K562 (cell line): ENCODE data around the gene SENP3. TPM values are rescaled to one million over a fixed set of nuclear protein-coding genes. Genes with fewer than 3 reads are reported as not detected.
A peak's percentile ranks its signal among the peaks of the same experiment; 100 is the strongest.

ENCODE experiments used
- ARHGAP35 ChIP-seq: fragments of 450-650 bp; IDR thresholded peaks from 2 replicates; pipeline ENCODE4 v1.6.1; 2018; ENCODE audit not compliant: partially characterized antibody
- CAMTA2 ChIP-seq: fragments of 250-450 bp; sonication (Bioruptor Pico); conservative IDR thresholded peaks from 2 replicates; pipeline ENCODE4 v1.5.1; 2022
- CCNT2 ChIP-seq: IDR thresholded peaks from 2 replicates; pipeline ENCODE4 v1.6.1; 2011; ENCODE audit warnings: borderline replicate concordance, low read depth, mild to moderate bottlenecking, moderate library complexity, mixed read lengths, low read length; ENCODE audit not compliant: insufficient read length; ENCODE audit errors: extremely low read depth
- CTBP1 ChIP-seq: fragments of 450-650 bp; IDR thresholded peaks from 2 replicates; pipeline ENCODE4 v1.6.1; 2016; ENCODE audit warnings: borderline replicate concordance
- ELF1 ChIP-seq: fragments of 200-800 bp; sonication (Bioruptor generic); IDR thresholded peaks from 2 replicates; pipeline ENCODE4 v1.6.1; 2016; ENCODE audit warnings: missing genetic modification characterization, missing compliant biosample characterization
- FOXK2 ChIP-seq, 2 experiments: fragments of 450-650 bp; IDR thresholded peaks in 1 of 2; conservative IDR thresholded peaks in 1 of 2; 2 replicates each; pipeline ENCODE4 v1.6.1; 2016; ENCODE audit warnings: low read depth in 2 of 2, mild to moderate bottlenecking in 1 of 2
- FOXM1 ChIP-seq, 2 experiments: fragments of 450-650 bp in 1 of 2; sonication (generic) in 1 of 2; formaldehyde crosslinking in 1 of 2; IDR thresholded peaks; 2 replicates each; pipeline versions ENCODE4 v1.6.1 to v1.9.0; 2017 to 2022; ENCODE audit warnings: low read depth in 2 of 2, mild to moderate bottlenecking in 2 of 2, missing genetic modification reagents in 1 of 2, moderate library complexity in 1 of 2
- KAT7 ChIP-seq: sonication (generic); formaldehyde crosslinking; IDR thresholded peaks from 2 replicates; pipeline ENCODE4 v1.8.0; 2022; ENCODE audit warnings: missing genetic modification reagents, mild to moderate bottlenecking, borderline replicate concordance
- NCOA4 ChIP-seq: fragments of 450-650 bp; IDR thresholded peaks from 2 replicates; pipeline ENCODE4 v1.6.1; 2018; ENCODE audit warnings: mild to moderate bottlenecking; ENCODE audit not compliant: partially characterized antibody
- SMAD4 ChIP-seq: fragments of 250-450 bp; sonication (Bioruptor Pico); conservative IDR thresholded peaks from 2 replicates; pipeline ENCODE4 v1.8.0; 2021; ENCODE audit warnings: inconsistent platforms, mild to moderate bottlenecking, moderate library complexity
- SRSF7 ChIP-seq: fragments of 200-400 bp; formaldehyde crosslinking; optimal IDR thresholded peaks from 2 replicates; pipeline ENCODE3; 2017; ENCODE audit warnings: mild to moderate bottlenecking, low read depth, low read length
- ZKSCAN3 ChIP-seq: fragments of 250-450 bp; sonication (Bioruptor Pico); IDR thresholded peaks from 2 replicates; pipeline ENCODE4 v1.4.0; 2020
- ZNF134 ChIP-seq: fragments of 250-450 bp; sonication (Bioruptor Pico); conservative IDR thresholded peaks from 2 replicates; pipeline ENCODE4 v1.4.0; 2020
- ZNF551 ChIP-seq: fragments of 250-450 bp; sonication (Bioruptor Pico); IDR thresholded peaks from 2 replicates; pipeline ENCODE4 v1.5.0; 2021; ENCODE audit warnings: mild to moderate bottlenecking, moderate library complexity
- ZNF589 ChIP-seq: fragments of 200-800 bp; sonication (Bioruptor generic); IDR thresholded peaks from 2 replicates; pipeline ENCODE4 v1.6.1; 2016; ENCODE audit warnings: low read depth, missing genetic modification characterization, missing compliant biosample characterization
- polyA plus RNA-seq, 8 experiments: library from polyadenylated mRNA; depleted of rRNA in 4 of 8; stranded (reverse) in 5 of 8; unstranded in 3 of 8; fragments of >200 nt; fragmentation: Nextera tagmentation in 2 of 8; fragmentation: Illumina TruSeq in 1 of 8; extraction: Ambion mirVana in 2 of 8; extraction: Trizol in 1 of 8; gene quantifications; 2 replicates each; pipeline versions ENCODE4 v1.2.1 to v1.2.3, GENCODE V29; 2011 to 2014; ENCODE audit warnings: inconsistent platforms in 1 of 8, missing spikeins in 1 of 8
- total RNA-seq, 7 experiments: library from RNA; depleted of rRNA in 6 of 7; stranded (reverse); fragments of >200 nt in 6 of 7; fragmentation: Illumina TruSeq in 2 of 7; extraction: Trizol in 2 of 7; gene quantifications; 2 replicates each; pipeline versions ENCODE4 v1.2.1 to v1.2.3, GENCODE V29; 2011 to 2021; ENCODE audit warnings: low replicate concordance in 1 of 7
- TF ChIP-seq, protein P1 (sequence below): sonication (generic); formaldehyde crosslinking; IDR thresholded peaks from 2 replicates; pipeline ENCODE4 v1.8.0; 2022; ENCODE audit warnings: mild to moderate bottlenecking, missing genetic modification reagents
- TF ChIP-seq, protein P2 (sequence below): fragments of 250-450 bp; sonication (Bioruptor Pico); IDR thresholded peaks from 2 replicates; pipeline ENCODE4 v1.8.0; 2022; ENCODE audit warnings: moderate library complexity, mild to moderate bottlenecking, inconsistent platforms
- TF ChIP-seq, protein P3 (sequence below): sonication (generic); formaldehyde crosslinking; IDR thresholded peaks from 2 replicates; pipeline ENCODE4 v1.8.0; 2023; ENCODE audit warnings: mild to moderate bottlenecking, missing genetic modification reagents

The SENP3 gene
- total and polyA plus RNA-seq, 9 of the 15 experiments (the other 6 are each of a cell fraction or from before 2014, with no cell fraction given) = 0.63 to 102 (median 78.8) TPM

DNA sequence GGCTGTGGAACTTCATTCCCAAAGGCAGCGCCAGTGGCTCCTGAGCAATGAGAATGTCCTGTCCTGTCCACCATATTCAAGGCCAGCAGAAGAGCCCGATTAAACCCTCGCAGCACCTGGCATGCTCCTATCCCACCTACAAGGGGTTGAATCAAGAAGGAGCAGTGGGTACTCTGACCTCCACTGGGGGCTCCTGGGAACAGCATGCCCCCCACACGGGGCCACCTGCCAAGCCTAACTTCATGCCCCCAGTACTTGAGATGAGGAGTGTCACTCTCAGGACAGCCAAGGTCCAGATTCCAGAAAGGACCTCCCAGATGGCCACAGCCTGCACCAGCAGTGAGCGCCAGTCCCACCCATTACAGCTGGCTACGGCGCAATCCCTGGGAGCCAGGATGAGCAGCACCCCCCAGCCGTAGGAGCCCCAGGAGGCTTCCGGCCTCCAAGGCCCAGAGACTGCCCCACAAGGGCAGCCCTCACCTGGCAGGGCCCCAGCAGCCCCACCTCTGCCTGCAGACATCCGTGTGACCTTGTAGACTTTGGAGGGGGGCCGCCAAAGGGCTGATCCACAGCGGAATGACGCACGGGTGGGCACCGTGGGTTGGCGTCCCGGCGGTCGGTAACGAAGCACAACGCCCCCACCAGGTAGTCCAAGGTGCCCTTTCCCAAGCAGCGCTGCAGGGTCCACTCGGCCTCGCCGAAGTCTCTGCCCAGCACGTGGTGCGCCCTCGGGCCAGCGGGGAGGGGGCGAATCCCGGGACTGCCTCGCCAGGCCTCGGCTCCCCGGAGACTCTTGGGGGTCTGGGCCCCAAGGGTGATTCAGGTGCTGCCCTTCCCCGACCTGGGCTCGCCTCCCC lies 20.9 kb downstream of the SENP3 start (continued):
- TF ChIP-seq, protein P1, sequence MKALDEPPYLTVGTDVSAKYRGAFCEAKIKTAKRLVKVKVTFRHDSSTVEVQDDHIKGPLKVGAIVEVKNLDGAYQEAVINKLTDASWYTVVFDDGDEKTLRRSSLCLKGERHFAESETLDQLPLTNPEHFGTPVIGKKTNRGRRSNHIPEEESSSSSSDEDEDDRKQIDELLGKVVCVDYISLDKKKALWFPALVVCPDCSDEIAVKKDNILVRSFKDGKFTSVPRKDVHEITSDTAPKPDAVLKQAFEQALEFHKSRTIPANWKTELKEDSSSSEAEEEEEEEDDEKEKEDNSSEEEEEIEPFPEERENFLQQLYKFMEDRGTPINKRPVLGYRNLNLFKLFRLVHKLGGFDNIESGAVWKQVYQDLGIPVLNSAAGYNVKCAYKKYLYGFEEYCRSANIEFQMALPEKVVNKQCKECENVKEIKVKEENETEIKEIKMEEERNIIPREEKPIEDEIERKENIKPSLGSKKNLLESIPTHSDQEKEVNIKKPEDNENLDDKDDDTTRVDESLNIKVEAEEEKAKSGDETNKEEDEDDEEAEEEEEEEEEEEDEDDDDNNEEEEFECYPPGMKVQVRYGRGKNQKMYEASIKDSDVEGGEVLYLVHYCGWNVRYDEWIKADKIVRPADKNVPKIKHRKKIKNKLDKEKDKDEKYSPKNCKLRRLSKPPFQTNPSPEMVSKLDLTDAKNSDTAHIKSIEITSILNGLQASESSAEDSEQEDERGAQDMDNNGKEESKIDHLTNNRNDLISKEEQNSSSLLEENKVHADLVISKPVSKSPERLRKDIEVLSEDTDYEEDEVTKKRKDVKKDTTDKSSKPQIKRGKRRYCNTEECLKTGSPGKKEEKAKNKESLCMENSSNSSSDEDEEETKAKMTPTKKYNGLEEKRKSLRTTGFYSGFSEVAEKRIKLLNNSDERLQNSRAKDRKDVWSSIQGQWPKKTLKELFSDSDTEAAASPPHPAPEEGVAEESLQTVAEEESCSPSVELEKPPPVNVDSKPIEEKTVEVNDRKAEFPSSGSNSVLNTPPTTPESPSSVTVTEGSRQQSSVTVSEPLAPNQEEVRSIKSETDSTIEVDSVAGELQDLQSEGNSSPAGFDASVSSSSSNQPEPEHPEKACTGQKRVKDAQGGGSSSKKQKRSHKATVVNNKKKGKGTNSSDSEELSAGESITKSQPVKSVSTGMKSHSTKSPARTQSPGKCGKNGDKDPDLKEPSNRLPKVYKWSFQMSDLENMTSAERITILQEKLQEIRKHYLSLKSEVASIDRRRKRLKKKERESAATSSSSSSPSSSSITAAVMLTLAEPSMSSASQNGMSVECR = no peak
- TF ChIP-seq CTBP1 (no peak), NCOA4 (no peak), ZNF134 (CRISPR knock-in tag) (0 out of 2 replicates have a peak, but pooled peaks have one; percentile 30), FOXM1 (IDR thresholded peaks at IDR 0.05; ENCODE audit: low read depth) (no peak), FOXM1 (CRISPR knock-in tag; IDR thresholded peaks at IDR 0.05; ENCODE audit: low read depth) (peak; percentile 31; the same call in 1 of the 2 replicates), SMAD4 (peak; percentile 64; the same call in 1 of the 2 replicates), ARHGAP35 (no peak), FOXK2 (conservative IDR thresholded peaks at IDR 0.05 in 1 of 2, IDR thresholded peaks at IDR 0.05 in 1 of 2; ENCODE audit: low read depth in 2 of 2) (no peak), KAT7 (CRISPR knock-in tag) (0 out of 2 replicates have a peak, but pooled peaks have one; percentile 7), ZNF551 (CRISPR knock-in tag) (no peak), ZNF589 (no peak), ZKSCAN3 (CRISPR knock-in tag) (no peak), CAMTA2 (CRISPR knock-in tag) (no peak), ELF1 (tag) (no peak), CCNT2 (no peak), SRSF7 (no peak)
- TF ChIP-seq, protein P2, sequence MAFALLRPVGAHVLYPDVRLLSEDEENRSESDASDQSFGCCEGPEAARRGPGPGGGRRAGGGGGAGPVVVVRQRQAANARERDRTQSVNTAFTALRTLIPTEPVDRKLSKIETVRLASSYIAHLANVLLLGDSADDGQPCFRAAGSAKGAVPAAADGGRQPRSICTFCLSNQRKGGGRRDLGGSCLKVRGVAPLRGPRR (CRISPR knock-in tag) = no peak
- TF ChIP-seq, protein P3, sequence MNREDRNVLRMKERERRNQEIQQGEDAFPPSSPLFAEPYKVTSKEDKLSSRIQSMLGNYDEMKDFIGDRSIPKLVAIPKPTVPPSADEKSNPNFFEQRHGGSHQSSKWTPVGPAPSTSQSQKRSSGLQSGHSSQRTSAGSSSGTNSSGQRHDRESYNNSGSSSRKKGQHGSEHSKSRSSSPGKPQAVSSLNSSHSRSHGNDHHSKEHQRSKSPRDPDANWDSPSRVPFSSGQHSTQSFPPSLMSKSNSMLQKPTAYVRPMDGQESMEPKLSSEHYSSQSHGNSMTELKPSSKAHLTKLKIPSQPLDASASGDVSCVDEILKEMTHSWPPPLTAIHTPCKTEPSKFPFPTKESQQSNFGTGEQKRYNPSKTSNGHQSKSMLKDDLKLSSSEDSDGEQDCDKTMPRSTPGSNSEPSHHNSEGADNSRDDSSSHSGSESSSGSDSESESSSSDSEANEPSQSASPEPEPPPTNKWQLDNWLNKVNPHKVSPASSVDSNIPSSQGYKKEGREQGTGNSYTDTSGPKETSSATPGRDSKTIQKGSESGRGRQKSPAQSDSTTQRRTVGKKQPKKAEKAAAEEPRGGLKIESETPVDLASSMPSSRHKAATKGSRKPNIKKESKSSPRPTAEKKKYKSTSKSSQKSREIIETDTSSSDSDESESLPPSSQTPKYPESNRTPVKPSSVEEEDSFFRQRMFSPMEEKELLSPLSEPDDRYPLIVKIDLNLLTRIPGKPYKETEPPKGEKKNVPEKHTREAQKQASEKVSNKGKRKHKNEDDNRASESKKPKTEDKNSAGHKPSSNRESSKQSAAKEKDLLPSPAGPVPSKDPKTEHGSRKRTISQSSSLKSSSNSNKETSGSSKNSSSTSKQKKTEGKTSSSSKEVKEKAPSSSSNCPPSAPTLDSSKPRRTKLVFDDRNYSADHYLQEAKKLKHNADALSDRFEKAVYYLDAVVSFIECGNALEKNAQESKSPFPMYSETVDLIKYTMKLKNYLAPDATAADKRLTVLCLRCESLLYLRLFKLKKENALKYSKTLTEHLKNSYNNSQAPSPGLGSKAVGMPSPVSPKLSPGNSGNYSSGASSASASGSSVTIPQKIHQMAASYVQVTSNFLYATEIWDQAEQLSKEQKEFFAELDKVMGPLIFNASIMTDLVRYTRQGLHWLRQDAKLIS (CRISPR knock-in tag) = 0 out of 2 replicates have a peak, but pooled peaks have one; percentile 18
